KMS-11 (cell line): Measurements from ENCODE around the gene APOBEC3H.
"Not testable (repeated sequence)": the region's sequence is repeated elsewhere in the genome, so short reads cannot be mapped to it uniquely, and the experiment has no call there.

Source experiments
- H2AFZ ChIP-seq: fragments of 200-600 bp; sonication (generic); 2 replicates; pipeline ENCODE4 v1.6.1; 2016; ENCODE audit warnings: antibody characterized with exemption, mixed run types, low read depth
- H3K27ac ChIP-seq: fragments of 200-600 bp; sonication (generic); 2 replicates; pipeline ENCODE4 v1.6.1; 2016; ENCODE audit warnings: mild to moderate bottlenecking, mixed run types
- H3K27me3 ChIP-seq: fragments of 200-600 bp; sonication (generic); 2 replicates; pipeline ENCODE4 v1.6.1; 2017; ENCODE audit warnings: mild to moderate bottlenecking, low read depth, mixed run types, moderate library complexity; ENCODE audit not compliant: insufficient read depth
- H3K36me3 ChIP-seq: fragments of 200-600 bp; sonication (generic); 2 replicates; pipeline ENCODE4 v1.6.1; 2017; ENCODE audit warnings: mild to moderate bottlenecking, mixed run types; ENCODE audit not compliant: insufficient read depth
- H3K4me1 ChIP-seq: fragments of 200-600 bp; sonication (generic); 2 replicates; pipeline ENCODE4 v1.6.1; 2016; ENCODE audit warnings: mild to moderate bottlenecking, low read depth, mixed run types; ENCODE audit not compliant: poor library complexity, severe bottlenecking
- H3K4me2 ChIP-seq: fragments of 200-600 bp; sonication (generic); 2 replicates; pipeline ENCODE4 v1.7.0; 2016; ENCODE audit warnings: mild to moderate bottlenecking, mixed run types
- H3K4me3 ChIP-seq: fragments of 200-600 bp; sonication (generic); IDR thresholded peaks from 2 replicates; pipeline ENCODE4 v1.6.1; 2017; ENCODE audit warnings: low read depth, low read length, mixed read lengths; ENCODE audit not compliant: insufficient read depth
- H3K79me2 ChIP-seq: fragments of 200-600 bp; sonication (generic); 2 replicates; pipeline ENCODE4 v1.6.1; 2016; ENCODE audit warnings: low read depth, mixed run types; ENCODE audit not compliant: insufficient read depth
- H3K9ac ChIP-seq: fragments of 200-600 bp; sonication (generic); 2 replicates; pipeline ENCODE4 v1.6.1; 2016; ENCODE audit warnings: mild to moderate bottlenecking, mixed run types
- H4K20me1 ChIP-seq: fragments of 200-600 bp; sonication (generic); 2 replicates; pipeline ENCODE4 v1.6.1; 2016; ENCODE audit warnings: mild to moderate bottlenecking, mixed run types; ENCODE audit not compliant: insufficient read depth
- CTCF ChIP-seq: fragments of 200-600 bp; sonication (generic); conservative IDR thresholded peaks from 2 replicates; pipeline ENCODE4 v1.6.1; 2017; ENCODE audit warnings: low read depth, mild to moderate bottlenecking, antibody characterized with exemption, low read length, moderate library complexity, mixed read lengths

Gene APOBEC3H

GRCh38 chr22:39078329-39078728, 18.7 kb upstream of the APOBEC3H start:
- H3K4me1 ChIP-seq: no peaks in the 10 kb centered on the region
- no peak overlapping the region for H3K4me2 ChIP-seq
- no peaks in the 10 kb centered on the region for H4K20me1 ChIP-seq
- H3K27me3 ChIP-seq: no peaks in the 10 kb centered on the region
- H2AFZ ChIP-seq: no peak overlapping the region
- H3K36me3 ChIP-seq: no peaks in the 10 kb centered on the region
- H3K4me3 ChIP-seq: no peak overlapping the region
- no peak overlapping the region for H3K27ac ChIP-seq
- no peaks in the 10 kb centered on the region for H3K79me2 ChIP-seq
- no peak for TF ChIP-seq CTCF
- H3K9ac ChIP-seq: no peak overlapping the region

- not testable (repeated sequence) for H3K4me2 ChIP-seq, H4K20me1 ChIP-seq, H3K4me1 ChIP-seq, H3K79me2 ChIP-seq, H2AFZ ChIP-seq, H3K36me3 ChIP-seq, H3K4me3 ChIP-seq, H3K27me3 ChIP-seq, H3K27ac ChIP-seq, H3K9ac ChIP-seq
These were observed 17.9 kb upstream of the APOBEC3H start for GRCh38 chr22:39079054-39079637.

- Histone ChIP-seq H4K20me1 (no peaks in the 10 kb centered on the region), H3K27ac (no peak overlapping the region), H3K4me3 (no peak overlapping the region), H3K27me3 (no peaks in the 10 kb centered on the region), H2AFZ (no peak overlapping the region), H3K36me3 (no peaks in the 10 kb centered on the region), H3K4me2 (no peak overlapping the region), H3K9ac (no peak overlapping the region), H3K4me1 (no peaks in the 10 kb centered on the region), H3K79me2 (no peaks in the 10 kb centered on the region)
- TF ChIP-seq CTCF: no peak
These were observed 16.8 kb upstream of the APOBEC3H start for GRCh38 chr22:39080052-39080762.

- Histone ChIP-seq H4K20me1 (no peaks in the 10 kb centered on the region), H3K4me3 (no peak overlapping the region), H3K27ac (no peak overlapping the region), H2AFZ (no peak overlapping the region), H3K79me2 (no peaks in the 10 kb centered on the region), H3K36me3 (no peaks in the 10 kb centered on the region), H3K4me2 (no peak overlapping the region), H3K4me1 (no peaks in the 10 kb centered on the region), H3K27me3 (no peaks in the 10 kb centered on the region), H3K9ac (no peak overlapping the region)
- no peak for TF ChIP-seq CTCF
These were observed 16.0 kb upstream of the APOBEC3H start for GRCh38 chr22:39081016-39081415.

GRCh38 chr22:39081598-39081997, 15.4 kb upstream of the APOBEC3H start:
- Histone ChIP-seq H3K4me1 (no peaks in the 10 kb centered on the region), H3K4me3 (no peak overlapping the region), H3K79me2 (no peaks in the 10 kb centered on the region), H4K20me1 (no peaks in the 10 kb centered on the region), H3K27ac (no peak overlapping the region), H3K36me3 (no peaks in the 10 kb centered on the region), H2AFZ (no peak overlapping the region), H3K4me2 (no peak overlapping the region), H3K9ac (no peak overlapping the region), H3K27me3 (no peaks in the 10 kb centered on the region)
- no peak for TF ChIP-seq CTCF
